OCI-LY7 (cell line): ENCODE measurements around the gene H2BK1.

Source experiments
- EZH2phosphoT487 ChIP-seq: fragments of 200-600 bp; sonication (generic); IDR thresholded peaks from 2 replicates; pipeline ENCODE4 v1.6.1; 2018; ENCODE audit warnings: low read depth, borderline replicate concordance, mild to moderate bottlenecking, mixed run types, antibody characterized with exemption, low read length, moderate library complexity, mixed read lengths
- TF ChIP-seq, protein P1 (sequence below): fragments of 200-600 bp; sonication (generic); conservative IDR thresholded peaks from 2 replicates; pipeline ENCODE4 v1.5.1; 2014; ENCODE audit warnings: mild to moderate bottlenecking, antibody characterized with exemption, low read length, moderate library complexity, mixed read lengths

DNA sequence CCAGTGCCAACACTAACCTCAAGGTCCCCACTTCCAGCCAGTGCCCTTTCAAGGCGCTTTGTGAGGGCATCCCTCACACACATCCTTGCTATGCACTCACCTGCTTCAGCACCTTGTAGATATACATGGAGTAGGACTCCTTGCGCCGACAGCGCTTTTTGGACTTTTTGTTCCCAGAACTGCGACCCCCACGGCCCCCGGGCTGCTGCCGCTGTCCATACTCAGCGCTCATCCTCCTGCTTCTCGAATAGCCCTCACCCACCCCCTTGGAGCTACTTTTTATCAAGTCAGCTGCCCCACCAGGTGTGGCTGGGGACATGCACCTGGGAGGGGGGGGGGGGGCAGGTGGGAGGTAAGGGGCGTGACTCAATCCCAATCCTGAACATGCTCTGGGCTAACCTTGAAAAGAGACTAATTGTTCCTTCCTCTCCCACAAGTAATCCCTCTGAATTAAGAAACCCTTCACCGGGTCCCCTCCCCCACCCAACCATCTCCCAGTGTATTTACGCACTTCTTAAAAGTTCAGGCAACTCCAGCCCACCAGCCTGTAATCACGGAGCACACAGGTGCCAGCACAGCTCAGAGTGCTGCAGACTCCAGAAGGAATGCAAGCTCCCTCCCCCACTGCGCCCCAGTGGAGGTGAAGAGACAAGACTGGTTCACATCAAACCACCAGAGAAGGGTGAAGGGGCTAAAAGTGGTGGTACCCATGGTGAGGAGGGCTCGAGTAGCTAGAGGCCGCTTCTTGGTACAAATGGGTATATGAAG lies at the start of gene H2BK1:
- TF ChIP-seq, protein P1, sequence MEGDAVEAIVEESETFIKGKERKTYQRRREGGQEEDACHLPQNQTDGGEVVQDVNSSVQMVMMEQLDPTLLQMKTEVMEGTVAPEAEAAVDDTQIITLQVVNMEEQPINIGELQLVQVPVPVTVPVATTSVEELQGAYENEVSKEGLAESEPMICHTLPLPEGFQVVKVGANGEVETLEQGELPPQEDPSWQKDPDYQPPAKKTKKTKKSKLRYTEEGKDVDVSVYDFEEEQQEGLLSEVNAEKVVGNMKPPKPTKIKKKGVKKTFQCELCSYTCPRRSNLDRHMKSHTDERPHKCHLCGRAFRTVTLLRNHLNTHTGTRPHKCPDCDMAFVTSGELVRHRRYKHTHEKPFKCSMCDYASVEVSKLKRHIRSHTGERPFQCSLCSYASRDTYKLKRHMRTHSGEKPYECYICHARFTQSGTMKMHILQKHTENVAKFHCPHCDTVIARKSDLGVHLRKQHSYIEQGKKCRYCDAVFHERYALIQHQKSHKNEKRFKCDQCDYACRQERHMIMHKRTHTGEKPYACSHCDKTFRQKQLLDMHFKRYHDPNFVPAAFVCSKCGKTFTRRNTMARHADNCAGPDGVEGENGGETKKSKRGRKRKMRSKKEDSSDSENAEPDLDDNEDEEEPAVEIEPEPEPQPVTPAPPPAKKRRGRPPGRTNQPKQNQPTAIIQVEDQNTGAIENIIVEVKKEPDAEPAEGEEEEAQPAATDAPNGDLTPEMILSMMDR, result no peak
- TF ChIP-seq EZH2phosphoT487, result no peak
